Sciatic nerve (tissue), 2 donors: ENCODE measurements around the gene PDK1. TPM values are rescaled to one million over a fixed set of nuclear protein-coding genes. Genes with fewer than 3 reads are reported as not detected.
"Not testable (repeated sequence)": the region's sequence is repeated elsewhere in the genome, so short reads cannot be mapped to it uniquely, and the experiment has no call there.

Source experiments
- ATAC-seq: fragments of 200-7000 bp; cut with Tn5 transposase; one replicate; pipeline ENCODE4 v1.9.1; 2020; ENCODE audit warnings: mild to moderate bottlenecking, moderate library complexity
- DNase-seq: peaks from one replicate; pipeline ENCODE4 v3.0.0-alpha.2; 2020; ENCODE audit warnings: low spot score
- intact Hi-C: fragments of 100-400 bp; cut with DNase I; formaldehyde crosslinking; loops from one replicate; pipeline ENCODE4 v1.14.2; 2022
- total RNA-seq: library from RNA; stranded (reverse); fragmentation: NEBNext Ultra II Directional; extraction: Animal tissue kit (Norgen Biotek cat#: 25700); gene quantifications from one replicate; pipeline ENCODE4 v1.2.1, GENCODE V29; 2021
- donor health status: DM: no; HTN: no; CAD: no.
- donor health status: DM: no; HTN: no; CAD: no.

Gene PDK1
- total RNA-seq, 1 donor from 2014 or later: 18.9 TPM

DNA sequence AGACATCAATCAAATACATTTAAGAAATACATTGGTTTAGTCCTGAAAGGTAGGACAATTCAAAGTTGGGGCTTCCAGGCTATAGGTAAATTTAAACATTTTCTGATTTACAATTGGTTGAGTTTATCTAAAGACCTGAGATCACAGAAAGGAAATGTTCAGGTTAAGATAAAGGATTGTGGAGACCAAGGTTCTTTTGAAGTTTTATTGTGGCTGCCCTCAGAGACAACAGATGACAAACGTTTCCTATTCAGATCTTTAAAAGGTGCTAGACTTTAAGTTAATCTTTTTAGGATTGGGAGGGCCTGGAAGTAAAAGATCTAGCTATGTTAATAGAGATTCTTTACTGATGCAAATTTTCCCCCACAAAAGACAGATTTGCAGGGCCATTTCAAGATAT is 6.1 kb upstream of the PDK1 start:
- ATAC-seq, DNase-seq, intact Hi-C loops: not testable (repeated sequence)

DNA sequence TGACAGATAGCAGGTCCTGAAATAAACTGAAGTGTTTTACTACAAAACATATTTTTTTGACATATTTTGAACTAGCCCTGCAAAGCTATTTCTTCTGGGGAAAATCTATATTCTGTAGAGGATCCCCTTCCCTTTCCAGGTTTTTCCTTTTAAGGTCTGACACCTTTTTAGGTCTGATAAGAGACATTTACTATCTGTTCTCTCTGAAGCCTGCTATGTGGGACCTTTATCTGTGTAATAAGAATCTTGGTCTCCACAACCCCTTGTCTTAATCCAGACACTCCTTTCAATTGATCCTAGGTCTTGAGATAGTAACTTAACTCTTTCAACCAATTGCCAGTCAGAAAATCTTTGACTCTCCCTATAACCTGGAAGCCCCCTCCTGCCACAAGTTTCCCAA is 5.5 kb upstream of the PDK1 start:
- intact Hi-C loops: no loop called here
- ATAC-seq (no peak), DNase-seq (no peak)

DNA sequence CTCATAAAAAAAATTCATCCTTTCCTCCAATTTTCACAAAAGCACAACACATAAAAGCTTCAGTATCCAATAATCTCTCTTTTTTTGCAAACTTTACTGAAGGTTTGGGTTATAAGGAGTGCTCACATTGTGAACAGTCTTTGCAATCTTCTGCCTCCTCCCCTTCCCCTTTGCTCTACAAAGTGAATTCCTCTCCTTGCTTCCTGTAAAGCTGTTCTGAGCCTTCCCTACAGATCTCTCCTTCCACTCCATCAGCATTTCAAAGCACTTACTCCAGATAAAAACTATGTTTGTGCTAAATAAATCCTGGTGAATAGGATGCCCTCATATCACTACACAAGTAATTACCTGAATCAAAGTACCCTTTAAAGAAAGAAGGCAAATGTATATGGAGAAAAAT is 4.6 kb upstream of the PDK1 start:
- ATAC-seq (no peak), DNase-seq (no peak)
- intact Hi-C loops: no loop called here

DNA sequence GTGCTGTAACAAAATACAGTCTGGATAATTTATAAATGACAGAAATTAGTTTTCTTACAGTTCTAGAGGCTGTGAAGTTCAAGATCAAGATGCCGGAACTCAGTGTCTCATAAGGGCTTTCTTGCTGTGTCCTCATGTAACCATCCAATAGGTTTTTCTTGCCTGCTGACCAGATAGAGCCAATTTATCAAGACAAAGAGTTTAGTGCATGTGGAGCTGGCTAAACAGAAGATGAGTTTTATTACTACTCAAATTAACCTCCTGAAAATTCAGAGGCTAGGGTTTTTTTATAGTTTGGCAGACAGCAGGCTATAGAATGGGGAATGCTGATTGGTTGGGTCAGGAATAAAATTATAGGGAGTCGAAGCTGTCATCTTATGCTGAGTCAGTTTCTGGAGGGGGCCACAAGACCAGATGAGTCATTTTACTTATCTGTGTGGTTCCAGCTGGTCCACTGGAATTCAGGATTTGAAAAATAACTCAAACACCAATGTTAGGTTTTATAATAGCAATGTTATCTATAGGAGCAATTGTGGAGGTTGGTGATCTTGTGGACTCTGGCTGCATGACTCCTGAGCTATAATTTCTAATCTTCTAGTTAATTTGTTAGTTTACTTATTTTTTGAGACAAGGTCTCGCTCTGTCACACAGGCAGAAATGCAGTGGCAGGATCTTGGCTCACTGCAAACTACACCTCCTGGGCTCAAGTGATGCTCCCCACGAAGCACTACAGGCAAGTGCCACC is 3.2 kb upstream of the PDK1 start:
- no peak for ATAC-seq
- no peak for DNase-seq
- intact Hi-C loops: no loop called here

DNA sequence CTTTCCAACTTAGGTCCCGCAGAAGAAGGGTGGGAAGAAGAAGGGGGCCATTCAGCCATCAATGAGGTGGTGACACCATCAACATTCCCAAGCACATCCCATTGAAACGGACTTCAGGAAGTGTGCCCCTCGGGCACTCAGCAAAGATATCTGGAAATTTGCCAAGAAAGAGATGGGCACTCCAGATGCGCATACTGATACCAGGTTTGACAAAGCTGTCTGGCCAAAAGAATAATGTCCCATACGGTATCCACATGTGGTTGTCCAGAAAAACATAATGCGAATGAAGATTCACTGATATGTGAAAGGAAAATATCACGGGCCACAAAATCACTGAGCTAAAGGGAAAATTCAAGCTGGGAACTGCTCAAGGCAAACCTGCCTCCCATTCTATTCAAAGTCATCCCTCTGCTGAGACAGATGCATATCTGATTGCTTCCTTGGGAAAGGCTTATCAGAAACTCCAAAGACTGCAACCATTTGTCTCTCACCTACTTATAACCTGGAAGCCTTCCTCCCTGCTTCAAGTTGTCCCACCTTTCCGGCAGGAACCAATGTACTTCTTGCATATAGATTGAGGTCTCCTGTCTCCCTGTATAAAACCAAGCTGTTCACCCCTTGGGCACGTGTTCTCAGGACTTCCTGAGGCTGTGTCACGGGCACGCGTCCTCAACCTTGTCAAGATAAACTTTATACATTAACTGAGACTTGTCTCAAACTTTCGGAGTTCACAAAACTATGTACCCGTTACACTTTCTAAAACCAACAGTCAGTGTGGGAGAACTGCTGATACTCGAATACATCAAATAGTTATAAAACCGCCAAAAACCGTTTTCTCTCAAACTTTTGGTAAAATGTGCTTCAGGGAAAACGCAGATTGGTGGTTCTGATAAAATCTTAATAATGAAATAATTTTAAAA is 1.3 kb upstream of the PDK1 start:
- intact Hi-C loops: no loop called here
- ATAC-seq (no peak), DNase-seq (no peak)

DNA sequence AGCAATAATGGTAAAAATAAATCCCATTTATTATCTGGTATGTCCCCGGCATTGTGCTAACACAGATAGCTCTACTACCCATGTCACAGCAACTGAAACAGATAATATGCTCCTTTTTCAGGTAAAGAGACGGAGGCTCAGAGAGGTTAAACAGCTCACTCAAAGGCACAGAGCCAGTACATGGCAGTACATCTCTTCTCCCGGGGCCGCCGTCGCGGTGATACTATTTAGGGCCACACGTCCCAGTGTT is 693 bp upstream of the PDK1 start:
- ATAC-seq (no peak), DNase-seq (no peak)
- intact Hi-C loops: no loop called here

DNA sequence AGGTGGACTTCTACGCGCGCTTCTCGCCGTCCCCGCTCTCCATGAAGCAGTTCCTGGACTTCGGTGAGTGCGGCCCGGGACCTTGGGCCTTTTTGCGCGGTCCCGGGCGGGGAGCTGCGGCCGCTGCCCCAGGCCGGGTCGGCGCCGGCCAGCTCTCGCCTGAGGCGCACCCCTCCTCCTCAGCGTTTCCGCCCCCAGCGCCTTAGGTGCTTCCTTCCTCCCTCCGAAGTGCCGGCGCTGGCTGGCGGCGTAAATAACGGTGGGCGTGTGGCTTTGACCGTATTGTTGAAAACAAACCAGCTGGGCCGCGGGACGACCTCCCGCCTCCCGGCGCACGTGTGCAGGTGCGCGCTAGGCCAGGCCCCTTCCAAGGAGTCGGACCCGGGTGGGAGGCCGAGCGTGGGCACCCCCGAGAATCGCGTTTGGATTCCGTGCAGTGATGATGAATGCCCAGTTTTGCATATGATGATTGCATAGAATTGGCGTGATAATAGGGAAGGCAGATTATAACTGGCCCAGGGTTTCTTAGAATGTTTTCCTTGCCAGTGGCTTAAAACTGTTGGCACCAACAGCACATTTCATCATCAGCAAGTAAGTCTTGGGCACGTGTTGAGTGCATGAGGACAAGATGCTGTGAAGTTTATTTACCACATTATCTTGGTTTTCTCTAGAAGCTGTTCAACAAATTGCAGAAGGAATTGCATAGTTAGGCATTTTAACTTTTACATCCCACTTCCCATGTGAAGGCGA is 569 bp downstream of the PDK1 start:
- intact Hi-C loops: no loop called here
- ATAC-seq: peak; percentile 40

DNA sequence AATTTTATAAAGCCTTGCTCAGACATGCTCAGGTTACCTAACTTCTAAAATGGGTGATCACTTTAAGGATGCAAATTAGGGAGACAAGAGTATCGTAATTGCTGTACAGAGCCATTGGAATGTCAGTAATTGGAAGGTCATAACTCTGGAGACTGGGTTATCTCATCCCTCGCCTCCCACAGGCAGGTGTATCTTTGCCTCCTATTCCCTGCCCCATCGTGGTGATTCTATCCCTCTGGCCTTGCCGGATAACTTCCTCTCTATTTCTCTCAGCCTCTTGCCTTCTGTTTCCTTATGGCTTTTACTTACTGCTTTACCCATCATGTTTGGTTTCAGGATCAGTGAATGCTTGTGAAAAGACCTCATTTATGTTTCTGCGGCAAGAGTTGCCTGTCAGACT is 2.5 kb downstream of the PDK1 start:
- DNase-seq (no peak), ATAC-seq (no peak)
- intact Hi-C loops: no loop called here

More for the DNA sequence above, 569 bp downstream of the PDK1 start:
- DNase-seq: peak; percentile 78

DNA sequence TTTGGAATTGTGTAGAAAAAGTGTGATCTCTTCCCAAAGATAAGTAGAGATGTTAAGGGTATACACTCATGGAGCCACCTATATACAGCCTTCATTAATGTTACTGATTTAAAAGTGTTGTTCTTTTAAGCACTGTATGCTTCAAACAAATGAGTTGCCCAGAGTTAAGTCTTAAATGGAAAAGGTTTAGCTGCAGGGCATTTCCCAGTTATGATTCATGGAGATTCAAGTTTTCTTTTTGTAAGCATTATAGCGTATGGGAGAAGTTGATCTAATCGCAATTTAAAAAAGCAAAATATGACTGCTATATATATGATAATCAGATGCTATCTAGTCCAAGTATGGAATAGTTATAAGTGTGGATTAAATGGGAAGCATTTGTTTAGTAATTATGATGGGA is 4.8 kb downstream of the PDK1 start:
- no peak for ATAC-seq
- intact Hi-C loops: no loop called here

DNA sequence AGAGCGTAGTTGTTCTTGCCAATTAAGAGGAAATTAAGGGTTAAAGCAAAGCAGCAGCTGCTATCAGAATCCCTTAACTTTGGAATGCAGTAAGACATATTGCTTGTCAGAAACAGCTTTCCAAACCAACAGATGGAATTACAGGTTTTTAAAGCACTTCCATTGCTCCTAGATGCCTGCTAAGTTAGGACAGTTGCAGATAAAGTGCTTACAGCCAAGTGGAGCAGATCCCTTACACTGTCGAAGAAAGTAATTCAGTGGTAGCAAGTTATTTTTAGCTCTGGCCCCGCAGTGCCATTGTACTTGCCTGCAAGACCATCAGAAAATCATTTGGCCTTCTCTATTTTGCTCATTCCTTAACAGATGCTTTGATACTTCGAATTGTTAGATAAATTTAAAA is 5.4 kb downstream of the PDK1 start:
- ATAC-seq (no peak), DNase-seq (no peak)
- intact Hi-C loops: no loop called here

More for the DNA sequence above, 4.8 kb downstream of the PDK1 start:
- no peak for DNase-seq

DNA sequence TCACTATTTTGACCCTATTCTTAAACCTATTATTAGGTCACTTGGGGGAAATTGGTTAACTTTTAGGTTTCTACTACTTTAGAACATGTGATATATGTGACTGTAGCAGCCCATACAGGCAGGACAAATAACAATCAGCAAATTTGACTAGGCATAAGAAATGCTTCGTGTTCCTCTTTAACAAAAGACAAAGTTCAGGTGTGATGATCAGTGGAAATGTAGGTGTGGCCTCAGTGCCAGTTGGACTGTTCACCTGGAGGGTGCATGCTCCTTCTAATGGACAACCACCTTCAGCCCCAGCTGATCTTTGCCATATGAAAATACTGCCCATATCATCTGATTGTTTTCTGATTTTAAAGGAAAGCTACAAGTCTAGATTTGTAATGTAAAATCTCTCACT is 6.4 kb downstream of the PDK1 start:
- DNase-seq (no peak), ATAC-seq (no peak)
- intact Hi-C loops: no loop called here

DNA sequence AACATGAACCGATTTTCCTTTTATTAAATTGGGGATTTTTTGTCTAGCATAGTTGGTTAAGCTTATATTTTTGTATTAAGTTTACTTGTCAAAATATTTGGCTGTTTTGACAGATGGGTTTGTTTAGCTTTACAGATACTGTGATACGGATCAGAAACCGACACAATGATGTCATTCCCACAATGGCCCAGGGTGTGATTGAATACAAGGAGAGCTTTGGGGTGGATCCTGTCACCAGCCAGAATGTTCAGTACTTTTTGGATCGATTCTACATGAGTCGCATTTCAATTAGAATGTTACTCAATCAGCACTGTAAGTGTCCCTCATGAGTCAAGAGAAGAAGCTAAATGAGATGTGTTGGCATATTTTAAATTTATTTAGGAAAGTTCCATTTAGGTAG is 8.5 kb downstream of the PDK1 start:
- DNase-seq (no peak), ATAC-seq (peak; percentile 55)
- intact Hi-C loops: no loop called here

DNA sequence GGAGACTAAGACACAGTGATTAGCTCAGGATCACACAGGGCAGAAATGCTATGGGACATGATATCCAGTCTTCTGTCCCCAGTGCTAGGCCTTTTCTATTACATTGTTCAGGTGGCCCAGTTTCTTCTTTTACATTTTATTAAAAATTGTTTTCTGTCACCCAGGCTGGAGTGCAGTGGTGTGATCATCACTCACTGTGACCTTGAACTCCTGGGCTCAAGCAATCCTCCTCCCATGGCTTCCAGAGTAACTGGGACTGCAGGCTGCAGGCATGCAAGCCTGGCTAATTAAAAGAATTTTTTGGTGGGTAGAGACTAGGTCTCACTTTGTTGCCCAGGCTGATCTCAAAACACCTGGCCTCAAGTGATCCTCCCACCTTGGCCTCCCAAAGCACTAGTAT is 15.4 kb downstream of the PDK1 start:
- ATAC-seq: no peak
- intact Hi-C loops: no loop called here
- DNase-seq: no peak

DNA sequence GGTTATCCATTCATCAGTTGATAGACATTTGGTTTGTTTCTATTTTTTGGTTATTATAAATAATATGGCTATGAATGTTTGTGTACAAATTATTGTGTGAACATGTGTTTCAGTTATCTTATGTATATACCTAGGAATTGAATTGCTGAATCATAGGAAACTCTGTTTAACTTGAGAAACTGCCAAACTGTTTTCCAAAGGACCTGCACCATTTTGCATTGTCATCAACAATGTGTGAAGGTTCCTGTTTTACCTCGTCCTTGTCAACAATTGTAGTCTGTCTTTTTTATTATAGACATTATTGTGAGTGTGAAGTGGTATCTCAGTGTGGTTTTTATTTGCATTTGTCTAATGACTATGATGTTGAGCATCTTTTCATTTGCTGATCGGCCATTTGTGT is 17.1 kb downstream of the PDK1 start:
- ATAC-seq (no peak), DNase-seq (no peak)
- intact Hi-C loops: no loop called here

DNA sequence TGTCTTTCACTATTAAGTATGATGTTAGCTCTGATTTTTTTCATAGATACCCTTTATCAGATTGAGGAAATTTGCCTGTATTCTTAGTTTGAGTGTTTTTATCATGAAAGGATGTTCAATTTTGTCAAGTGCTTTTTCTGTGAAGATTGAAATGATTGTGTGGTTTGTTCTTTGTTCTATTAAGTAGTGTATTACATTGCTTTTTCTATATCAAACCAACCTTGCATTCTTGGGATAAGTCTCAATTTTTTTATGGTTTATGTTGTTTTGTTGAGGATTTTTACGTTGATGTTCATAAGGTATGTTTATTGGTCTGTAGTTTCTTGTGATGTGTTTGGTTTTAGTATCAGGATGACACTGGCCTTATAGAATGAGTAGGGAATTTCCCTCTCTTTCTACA is 19.1 kb downstream of the PDK1 start:
- ATAC-seq: no peak
- DNase-seq: no peak
- intact Hi-C loops: no loop called here

DNA sequence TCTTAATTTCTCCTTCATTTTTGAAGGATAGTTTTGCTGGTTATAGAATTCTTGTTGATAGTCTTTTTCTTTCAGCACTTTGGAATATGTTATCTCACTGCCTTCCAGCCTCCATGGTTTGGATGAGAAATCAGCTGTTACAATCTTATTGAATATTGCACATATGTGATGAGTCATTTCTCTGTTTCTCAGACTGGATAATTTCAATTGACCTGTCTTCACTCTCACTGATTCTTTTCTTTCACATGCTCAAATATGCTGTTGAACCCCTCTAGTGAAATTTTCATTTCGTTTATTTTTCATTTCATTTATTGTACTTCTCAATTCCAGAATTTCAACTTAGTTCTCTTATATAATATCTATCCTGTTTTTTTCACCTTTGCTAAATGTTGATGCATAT is 22.2 kb downstream of the PDK1 start:
- ATAC-seq: no peak
- intact Hi-C loops: no loop called here

DNA sequence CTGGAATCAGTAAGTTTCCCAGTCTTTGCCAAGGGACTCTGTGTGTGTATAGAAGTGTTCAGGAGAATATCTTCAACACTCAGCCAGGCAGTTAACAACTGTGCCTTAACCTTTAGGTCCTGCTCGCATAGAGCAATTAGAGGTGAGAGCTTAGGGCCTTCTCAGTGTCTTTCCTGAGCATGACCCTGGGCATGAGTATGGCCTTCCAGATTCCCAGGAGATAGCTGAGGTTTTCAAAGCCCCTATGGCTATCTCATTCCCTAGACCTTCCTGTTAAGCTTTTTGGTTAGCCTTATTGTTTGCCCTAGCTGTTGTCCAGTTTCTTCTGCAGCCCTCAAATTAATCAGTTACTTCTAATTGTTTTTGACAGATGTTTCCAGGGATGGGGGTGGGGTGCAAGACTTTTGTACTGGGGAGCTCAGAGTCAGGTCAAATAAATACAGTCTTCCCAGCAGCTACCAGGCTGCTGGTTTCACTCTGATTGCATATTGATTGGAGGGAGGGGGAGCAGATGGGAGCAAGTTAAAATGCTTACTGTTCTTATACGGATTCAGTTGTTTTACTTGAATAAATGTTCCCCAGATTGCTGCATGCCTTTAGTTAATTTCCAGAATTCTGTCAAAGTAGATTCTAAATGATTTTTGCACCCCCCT is 23.1 kb downstream of the PDK1 start:
- intact Hi-C loops: no loop called here
- DNase-seq: no peak
- ATAC-seq: no peak

More for the DNA sequence above, 22.2 kb downstream of the PDK1 start:
- DNase-seq: no peak

DNA sequence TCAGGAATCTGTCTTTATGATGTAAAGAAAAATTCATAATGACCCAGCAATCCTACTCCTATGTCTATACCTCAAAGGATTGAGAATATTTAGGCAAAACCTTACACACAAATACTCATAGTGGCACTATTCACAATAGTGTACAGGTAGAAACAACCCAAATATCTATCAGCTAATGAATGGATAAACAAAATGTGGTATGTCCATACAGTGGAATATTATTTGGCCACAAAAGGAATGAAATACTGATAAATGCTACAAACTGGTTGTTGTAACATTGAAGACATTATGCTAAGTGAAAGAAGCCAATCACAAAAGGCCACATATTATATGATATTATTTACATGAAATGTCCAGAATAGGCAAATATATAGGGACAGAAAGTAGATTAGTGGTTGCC is 24.7 kb downstream of the PDK1 start:
- ATAC-seq (no peak), DNase-seq (no peak)
- intact Hi-C loops: no loop called here

DNA sequence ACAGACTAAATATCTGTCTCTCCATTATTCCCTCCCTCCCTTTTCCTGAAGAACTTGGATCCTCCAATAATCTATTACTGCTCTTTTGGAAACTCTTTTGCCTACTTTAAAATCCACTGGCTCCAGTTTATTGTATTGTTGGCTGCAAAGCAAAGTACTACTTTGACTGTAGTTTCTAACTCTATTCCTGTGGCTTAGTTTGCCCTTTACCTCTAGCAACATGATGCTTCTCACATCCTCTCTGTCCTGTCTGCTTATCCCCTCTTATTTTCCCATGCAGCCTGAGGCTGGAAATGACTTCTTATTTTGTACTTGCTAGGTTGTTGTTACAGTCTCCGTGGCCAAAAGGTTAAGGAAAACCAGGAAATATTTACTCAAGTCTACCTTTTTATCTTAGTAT is 26.8 kb downstream of the PDK1 start:
- ATAC-seq (no peak), DNase-seq (no peak)
- intact Hi-C loops: no loop called here
